ENCODE results near the gene RAB22A.
A peak's percentile ranks its signal among the peaks of the same experiment; 100 is the strongest.
"Not testable (repeated sequence)": the region's sequence is repeated elsewhere in the genome, so short reads cannot be mapped to it uniquely, and the experiment has no call there.

The RAB22A gene

DNA sequence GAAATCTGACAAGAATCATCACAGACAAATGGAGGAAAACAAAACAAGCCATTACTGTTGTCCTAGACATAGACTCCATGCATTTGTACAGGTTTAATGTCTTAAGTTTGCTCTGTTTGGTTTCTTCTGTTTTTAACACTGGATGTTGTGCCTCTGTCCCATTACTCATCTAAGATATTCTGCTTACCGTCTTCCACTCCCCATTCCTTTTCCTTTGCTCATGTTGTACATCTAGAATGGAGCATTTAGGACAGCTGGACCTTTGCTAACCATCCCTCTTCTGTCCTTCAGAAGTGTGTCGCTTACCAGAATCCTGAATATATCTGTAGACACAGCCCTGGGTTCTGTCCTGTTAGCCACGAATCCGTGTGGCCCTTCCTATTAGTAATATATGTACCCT, 35.2 kb downstream of the RAB22A start:
- DNase-seq (ENCODE audit: low spot score), result no peak

DNA sequence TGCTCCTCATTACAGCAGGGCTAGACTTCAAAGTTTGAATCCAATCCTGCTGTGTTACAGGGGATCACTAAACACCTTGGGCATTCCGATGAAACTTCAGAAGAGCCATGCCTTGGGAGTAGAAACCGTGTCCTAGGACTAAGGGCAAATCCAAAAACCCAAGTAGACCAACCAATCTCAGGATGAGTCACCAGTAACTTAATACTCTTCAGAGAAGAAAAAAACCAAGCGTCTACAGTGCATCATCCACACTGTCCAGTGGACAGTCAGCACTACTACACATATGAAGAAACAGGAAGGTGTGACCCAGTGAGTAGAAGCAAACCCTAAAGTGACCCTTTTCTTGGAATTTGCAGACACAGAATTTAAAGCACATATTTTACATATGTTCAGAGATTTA, 40.1 kb downstream of the RAB22A start:
- DNase-seq (ENCODE audit: low spot score), result no peak

DNA sequence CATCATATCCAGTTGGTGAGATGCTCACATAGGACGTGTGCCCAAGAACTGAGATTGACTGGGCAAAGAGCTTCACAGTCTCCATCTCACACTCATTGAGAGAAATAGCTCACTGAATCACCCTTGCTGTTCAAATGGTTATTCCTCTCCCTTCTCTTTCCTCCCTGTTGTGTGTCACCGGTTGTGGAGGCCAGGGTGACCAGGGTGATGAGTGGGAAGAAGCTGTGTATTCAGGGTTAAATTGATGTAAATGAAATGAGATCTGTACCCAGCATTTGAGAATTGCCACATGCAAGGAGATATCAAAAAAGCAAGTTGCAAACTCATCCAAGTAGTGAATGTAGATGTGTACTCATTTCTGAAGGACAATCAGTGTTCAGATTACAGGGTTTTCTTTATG, 43.0 kb downstream of the RAB22A start:
- DNase-seq (ENCODE audit: low spot score), result no peak

DNA sequence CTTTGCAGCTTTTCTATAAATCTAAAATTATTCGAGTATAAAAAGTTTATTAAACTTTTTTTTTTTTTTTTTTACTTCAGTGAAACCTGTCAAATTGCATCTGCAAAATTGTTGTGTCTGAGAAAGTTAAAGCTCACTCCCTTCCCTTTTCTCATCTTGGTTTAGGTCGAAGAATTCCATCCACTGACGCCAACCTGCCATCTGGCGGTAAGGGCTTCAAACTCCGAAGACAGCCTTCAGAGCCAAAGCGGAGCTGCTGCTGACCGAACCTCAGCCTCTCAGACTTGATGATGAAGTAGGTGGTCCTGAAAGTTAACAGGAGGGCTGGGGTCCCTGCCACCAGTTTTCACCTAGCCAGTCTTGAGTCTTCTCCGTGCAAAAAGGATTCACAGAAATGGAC, 49.9 kb downstream of the RAB22A start:
- no peak for DNase-seq (ENCODE audit: low spot score)

DNA sequence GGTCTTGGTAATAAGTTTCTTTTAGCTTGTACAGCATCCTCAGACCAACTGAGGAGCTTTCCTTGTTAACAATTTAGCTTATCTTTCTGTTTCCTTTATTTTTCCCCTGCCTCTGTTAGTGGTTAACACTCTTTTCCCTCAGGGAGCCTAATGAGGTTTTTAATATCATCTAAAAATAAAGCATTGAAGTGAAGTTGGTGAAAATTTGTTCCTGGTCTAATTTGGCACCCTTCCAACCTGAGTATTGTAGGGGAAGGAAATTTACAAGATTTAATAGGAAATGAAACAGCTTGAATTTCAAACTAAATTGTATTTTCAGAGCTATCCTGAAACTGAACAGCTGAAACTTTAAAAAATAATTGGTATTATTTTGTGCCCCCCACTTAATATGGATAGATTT, 51.4 kb downstream of the RAB22A start:
- DNase-seq (ENCODE audit: low spot score), result no peak

DNA sequence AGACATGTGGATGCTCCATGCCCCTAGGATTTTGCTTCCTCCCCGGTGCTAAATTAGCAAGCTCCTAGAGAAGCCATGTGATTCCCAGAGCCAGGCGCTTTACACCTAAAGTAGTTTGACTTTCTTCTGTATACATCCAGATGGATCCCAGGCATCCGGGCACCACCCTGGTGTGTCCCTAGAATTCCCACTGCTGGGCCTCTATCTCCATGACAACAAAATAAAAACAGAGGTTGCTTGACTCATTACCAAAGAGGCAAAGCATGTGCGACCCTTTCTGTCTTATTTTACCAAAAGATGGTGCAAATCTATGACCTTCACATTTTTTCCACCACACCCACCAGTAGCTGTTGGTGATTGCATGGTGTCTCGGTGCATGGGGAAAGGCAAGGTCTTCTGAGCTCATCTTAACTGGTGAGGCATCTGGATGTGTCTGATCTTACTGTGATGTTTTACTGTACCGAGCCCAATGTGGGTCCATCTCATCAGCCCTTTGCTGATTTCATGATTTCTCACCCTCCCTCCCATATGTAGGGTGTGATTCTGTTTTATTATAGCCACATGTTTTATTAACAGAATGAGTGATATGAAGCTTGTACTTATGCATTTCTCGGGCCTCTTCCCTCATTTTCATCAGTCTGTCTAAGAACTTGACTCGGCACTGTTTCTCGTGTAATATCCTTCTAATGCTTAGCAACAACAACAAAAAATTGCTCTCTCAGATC, 52.1 kb downstream of the RAB22A start:
- no peak for DNase-seq (ENCODE audit: low spot score)

DNA sequence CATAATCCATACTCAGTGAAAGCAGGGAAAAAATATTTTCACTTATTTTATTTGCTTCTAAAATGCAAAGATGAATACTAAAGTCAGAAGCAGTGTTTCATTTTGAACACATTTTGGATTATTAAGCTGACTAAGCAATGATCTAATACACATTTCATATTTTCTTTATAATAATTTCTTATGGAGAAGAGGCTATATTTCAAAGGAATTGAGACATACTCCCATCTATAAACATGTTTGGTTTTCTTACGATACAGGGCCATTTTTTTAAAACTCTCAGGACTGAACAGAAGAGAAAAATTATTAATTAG, 52.6 kb downstream of the RAB22A start:
- no peak for DNase-seq (ENCODE audit: low spot score)

DNA sequence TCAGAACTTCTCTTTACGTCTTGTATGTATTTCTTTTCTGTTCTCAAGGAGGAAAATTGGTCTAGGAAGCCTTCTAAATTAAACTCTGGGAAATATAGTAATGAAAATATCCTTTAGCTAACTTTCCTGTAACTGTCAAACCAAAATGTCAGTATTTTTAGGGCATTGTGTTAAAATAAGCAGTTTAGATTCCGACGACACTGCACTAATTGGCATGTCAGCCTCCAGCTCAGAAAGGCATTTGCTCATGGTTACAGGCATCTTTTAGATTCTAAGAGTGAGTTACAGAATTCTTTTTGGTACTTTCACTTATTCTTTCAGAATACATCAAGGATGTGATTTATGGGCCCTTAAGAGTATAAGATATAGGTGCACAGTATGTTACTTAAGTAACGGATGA, 53.5 kb downstream of the RAB22A start:
- no peak for DNase-seq (ENCODE audit: low spot score)

DNA sequence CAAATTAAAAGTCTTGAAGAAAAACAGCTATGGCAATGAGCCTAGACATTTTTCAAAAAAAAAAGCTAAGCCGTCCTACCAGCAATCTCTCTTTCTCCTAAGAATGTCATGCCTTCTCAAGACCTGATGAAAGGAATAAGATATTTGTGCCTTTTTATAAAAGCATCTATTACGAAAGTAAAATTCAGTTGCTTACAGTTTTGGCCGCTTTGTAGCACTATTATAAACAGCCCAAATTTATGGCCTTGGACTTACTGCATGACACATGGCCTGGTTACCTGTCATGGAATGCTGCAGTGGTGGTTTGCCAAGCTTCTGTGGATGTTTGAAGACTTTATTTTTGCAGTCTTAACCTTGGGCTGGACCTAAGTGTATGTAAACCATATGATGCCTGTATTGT, 57.4 kb downstream of the RAB22A start:
- DNase-seq (ENCODE audit: low spot score), result no peak

DNA sequence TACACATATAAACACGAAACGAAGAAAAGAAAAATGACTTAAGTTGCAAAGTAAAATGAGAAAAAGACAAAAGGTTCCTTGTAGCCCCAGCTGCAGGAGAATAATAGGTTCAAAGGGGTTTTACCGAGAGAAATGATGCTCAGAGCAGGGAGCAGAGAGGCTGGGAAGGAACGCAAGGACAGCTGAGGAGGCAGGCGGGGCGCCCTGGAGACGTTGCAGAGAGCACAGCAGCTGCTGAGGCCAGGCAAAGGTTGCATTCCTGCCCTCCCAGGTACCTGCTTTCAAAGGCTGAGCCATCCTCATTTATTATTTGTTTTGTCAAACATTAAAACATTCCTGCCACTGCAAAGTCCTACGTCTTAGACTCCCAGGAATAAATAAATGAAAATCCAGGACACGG, 63.3 kb downstream of the RAB22A start:
- no peak for DNase-seq (ENCODE audit: low spot score)

DNA sequence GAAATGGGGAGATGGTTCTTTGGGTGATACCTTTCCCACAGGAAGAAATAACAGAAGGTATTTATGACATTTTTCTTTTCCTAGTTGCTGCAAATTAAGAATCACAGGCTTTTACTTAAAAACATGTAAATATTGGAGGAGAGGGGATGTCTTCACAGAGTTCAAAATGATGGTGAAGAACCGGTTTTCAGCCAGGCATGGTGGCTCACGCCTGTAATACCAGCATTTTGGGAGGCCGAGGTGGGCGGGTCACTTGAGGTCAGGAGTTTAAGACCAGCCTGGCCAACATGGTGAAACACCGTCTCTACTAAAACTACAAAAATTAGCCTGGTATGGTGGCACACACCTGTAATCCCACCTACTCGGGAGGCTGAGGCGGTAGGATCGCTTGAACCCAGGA, 63.8 kb downstream of the RAB22A start:
- DNase-seq (ENCODE audit: low spot score), result not testable (repeated sequence)

DNA sequence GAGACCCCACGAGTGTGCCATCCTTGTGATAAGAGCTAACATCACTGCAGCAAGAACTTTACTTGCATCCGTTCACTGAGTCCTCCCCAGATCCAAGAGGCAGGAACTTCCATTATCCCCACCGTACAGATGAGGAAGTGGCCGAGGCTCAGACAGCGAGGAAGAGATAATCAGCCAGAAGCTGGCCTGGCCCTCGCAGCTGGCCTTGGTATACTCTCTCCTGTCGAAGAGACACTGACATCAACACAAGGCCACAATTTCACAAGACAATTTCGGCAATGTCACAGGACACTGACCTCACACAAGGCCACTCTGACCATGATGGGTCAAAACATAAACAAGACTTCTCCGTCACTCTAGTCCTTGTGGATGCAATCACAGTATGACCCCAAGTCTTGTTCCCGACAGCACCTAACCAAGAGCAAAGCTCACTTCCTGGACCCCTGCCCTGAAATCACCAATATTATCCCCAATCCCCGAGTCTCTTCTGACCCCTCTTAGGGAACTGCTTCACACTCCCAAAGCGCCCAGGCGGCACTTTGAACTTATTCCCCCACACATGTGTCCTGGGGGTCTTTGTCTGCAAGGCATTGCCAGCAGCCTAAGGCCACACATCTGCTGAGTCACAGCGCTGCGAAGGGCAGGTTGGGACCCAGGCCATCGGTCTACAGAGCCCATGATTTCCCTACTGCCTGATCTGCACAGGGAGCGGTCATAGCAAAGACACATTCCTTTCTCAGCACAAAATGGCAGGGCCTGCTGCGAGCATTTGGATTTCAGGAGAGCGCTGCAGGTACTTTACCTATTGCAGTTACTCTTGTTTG, 64.7 kb downstream of the RAB22A start:
- no peak for DNase-seq (ENCODE audit: low spot score)

DNA sequence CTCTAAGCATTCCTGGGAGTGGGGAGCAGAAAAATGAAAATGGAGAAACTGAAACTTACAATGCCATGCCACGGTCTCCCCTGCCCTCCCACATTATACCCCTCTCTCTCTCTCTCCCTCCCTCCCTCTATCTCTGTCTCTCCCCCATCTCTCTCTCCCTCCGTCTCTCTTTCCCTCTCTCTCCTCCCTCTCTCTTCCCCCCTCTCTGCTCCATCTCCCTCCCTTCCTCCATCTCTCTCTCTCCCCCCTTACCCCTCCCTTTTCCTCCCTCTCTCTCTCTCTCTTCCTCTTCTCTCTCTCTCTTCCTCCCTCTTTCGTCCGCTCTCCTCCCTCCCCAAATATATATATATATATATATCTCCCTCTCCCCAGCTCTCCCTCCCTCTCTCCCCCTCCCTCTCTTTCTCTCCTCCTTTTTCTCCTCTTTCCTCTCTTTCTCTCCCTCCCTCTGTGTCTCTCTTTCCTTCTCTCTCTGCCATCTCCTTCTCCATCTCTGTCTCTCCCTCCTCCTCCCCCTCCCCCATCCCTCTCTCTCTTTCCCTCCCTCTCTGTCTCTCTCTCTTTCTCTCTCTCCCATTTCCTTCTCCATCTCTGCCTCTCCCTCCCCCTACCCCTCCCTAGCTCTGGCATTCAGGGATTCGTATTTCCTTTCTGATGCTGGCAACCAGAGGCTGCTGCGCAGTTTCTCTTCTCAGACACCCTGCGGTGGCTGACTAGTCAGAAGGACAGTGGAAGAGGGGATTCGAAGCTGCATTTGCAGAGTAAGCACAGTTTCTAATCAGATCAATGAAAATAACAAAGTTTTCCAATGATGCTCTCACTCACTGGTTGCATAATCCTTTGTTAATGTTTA, 65.6 kb downstream of the RAB22A start:
- no peak for DNase-seq (ENCODE audit: low spot score)

DNA sequence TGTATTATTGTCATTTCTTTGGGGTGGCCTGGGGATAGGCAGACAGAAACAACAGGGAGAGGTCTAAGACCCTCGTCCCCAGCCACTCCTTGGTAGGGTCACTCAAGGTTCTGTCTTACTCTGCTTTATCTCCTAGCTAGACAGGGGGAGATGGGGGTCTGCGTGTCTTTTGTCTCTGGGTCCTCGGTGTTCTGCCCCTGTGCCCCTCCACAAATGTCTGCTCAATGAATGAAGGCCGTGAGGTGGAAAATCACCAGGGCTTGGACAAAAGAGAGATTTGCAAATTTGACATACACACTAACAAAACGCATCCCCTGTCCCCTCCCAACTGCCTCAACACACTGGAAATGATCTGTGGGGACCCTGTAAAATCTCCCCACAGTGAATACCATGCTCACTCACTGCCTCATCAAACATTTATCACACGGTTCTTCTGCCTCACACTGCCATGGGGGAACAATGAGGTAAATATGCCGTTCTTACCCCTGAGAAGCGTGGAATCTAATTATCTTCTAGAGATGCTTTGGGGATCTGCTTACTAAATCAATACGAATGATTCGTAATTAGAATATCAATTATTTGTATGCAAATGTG, 66.3 kb downstream of the RAB22A start:
- DNase-seq (ENCODE audit: low spot score), result no peak

DNA sequence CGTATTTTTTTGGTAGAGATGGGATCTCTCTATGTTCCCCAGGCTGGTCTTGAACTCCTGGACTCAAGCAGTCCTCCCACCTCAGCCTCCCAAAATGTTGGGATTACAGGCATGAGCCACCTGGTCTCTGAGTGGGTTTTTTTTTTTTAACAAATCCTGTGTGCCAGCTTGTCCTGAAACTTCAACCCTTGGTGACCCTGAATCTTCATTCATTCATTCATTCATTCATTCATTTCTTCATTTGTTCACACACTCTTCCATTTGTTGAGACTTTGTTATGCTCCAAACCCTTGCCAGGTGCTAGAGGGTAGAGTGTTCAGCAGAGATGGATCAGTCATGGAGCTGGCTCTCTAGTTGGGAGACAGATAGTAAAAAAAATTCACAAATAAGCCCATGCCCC, 67.5 kb downstream of the RAB22A start:
- DNase-seq (ENCODE audit: low spot score), result no peak

DNA sequence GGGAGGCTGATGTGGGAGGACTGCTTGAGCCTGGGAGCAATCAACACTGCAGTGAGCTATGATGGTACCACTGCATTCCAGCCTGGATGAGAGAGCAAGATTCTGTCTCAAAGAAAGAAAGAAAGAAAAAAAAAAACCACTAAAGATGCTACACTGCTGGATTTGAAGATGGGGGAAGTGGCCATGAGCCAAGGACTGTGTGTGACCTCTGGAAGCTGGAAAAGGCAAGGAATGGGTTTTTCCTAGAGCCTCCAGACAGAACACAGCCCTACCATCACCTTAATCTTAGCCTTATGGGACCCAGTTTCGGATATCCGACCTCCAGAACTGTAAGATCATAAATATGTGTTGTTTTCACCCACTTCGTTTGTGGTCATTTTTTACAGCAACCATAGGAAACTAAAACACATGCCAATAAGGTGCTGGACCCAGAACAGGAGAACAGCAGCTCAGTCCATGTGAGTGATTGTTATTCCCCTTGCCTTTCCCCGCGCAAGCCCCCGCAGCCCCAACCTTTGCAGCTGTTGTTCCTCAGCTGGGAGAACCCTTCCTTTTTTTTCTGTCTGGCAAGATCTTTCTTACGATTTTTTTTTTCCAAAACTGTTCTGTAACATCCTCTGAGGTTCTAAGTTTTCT, 68.4 kb downstream of the RAB22A start:
- no peak for DNase-seq (ENCODE audit: low spot score)

DNA sequence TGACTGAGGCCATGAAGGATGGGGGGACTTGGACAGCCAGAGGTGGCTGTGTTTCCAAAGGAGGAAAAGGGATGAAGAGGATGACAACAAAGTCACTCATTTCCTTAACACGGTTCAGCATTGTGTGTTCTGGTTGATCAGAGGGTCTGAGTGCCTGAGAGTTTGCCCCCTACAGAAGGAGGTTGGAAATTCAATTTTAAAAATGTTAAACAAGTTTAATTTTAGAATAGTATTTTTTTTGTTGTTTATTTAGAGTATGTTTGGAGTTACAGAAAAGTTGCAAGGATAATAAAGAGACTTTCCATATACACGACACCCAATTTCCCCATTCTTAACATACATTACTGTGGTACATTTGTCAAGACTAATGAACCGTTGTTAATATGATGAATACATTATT, 69.2 kb downstream of the RAB22A start:
- no peak for DNase-seq (ENCODE audit: low spot score)

DNA sequence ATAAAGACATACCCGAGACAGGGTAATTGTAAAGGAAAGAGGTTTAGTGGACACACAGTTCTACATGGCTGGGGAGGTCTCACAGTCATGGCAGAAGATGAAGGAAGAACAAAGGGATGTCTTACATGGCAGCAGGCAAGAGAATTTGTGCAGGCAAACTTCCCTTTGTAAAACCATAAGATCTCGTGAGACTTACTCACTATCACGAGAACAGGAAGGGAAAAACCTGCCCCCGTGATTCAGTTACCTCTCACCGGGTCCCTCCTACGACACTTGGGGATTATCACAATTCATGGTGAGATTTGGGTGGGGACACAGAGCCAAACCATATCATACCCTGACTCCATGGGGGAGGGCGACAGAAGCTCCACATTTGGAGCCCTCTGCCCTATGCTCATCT, 72.1 kb downstream of the RAB22A start:
- DNase-seq (ENCODE audit: low spot score), result no peak

DNA sequence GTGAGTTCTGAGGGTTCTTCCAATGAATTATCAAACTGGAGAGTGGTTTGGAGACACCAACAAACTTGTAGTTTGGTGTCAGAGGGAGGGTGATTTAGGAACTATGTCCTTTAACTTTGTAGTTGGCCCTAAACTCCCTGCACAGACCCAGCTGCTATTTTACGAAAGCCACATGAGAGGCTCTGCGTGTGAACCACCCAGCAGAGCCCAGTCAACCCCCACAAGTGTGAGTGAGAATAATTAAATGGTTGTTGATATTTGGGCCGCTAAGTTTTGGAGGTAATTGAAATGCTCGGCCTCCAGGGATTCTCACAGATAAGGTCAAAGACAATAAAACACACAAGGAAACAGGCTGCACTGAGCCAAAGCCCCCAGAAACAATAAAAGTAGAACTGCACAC, 72.6 kb downstream of the RAB22A start:
- no peak for DNase-seq (ENCODE audit: low spot score)

DNA sequence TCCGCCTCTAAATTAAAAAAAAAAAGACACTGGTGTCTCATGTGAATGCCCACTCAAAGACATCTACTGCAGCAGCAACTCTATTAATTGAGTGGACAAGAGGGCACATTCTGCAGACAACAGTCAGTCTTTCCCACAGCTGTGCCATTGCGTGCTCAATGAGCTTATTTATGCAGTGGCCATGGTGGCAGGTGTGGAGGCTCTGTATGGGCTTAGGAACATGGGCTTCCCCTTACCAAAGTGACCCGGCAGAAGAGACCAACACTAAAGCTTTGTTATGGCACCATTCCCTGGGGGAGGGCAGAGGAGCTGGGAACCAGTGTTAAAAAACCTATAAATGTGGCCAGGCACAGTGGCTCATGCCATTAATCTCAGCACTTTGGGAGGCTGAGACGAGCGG, 75.3 kb downstream of the RAB22A start:
- no peak for DNase-seq (ENCODE audit: low spot score)

DNA sequence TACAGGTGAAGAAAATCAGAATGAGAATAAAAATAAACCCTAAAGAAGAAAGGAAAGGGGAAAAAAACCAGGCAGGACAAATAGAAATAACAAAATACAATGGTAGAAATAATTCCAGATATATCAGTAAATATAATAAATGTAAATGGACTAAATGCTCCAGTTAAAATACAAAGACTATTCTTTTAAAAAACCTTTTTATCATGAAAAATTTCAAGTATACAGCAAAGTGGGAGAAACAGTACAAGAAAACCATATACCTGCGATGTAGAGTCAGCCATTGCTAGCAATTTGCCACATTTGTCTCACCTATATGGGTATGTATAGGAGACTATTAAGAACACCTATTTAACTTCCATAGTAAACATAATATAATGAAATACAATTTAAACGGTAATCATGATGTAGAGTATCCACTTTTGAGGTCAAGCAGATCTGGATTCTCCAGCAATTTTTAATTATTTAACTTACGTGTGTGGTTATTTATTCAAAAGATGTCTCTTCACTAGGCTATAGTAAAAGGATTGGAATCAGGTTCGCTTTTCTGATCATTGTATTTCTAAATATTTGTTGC, 78.6 kb downstream of the RAB22A start:
- DNase-seq (ENCODE audit: low spot score), result no peak

DNA sequence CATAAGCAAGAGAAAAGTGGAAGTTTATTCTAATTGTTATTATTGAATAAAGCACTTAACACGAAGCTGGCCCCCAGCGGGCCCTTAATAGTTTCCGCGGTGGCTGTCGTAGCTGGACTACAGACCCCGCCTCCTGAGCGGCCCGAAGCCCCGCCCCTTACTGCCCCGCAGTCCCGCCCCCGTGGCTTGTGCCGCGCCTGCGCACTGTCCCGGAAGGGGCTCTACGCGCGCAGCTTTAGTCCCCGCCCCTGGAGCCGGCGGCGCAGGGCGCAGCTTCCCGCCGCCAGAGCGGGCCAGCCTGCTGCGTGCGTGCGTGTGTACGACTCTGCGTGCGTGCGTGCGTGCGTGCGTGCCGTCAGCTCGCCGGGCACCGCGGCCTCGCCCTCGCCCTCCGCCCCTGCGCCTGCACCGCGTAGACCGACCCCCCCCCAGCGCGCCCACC, 79.4 kb downstream of the RAB22A start, which contains the start of gene VAPB:
TSS of gene VAPB (plus strand) at position 348 of the 442 bp plus-strand sequence. CDS start 231 bp downstream, outside the sequence.
- DNase-seq (ENCODE audit: low spot score), result peak; percentile 97

Data from Ammon's horn (tissue), 1 donor.